ENCODE measurements around the gene RANBP17.
"Not testable (repeated sequence)": the region's sequence is repeated elsewhere in the genome, so short reads cannot be mapped to it uniquely, and the experiment has no call there.

The RANBP17 gene

GRCh38 chr5:170941788-170942187, 80.0 kb downstream of the RANBP17 start:
- no peak for DNase-seq (ENCODE audit: low spot score)

- no peak for DNase-seq (ENCODE audit: low spot score)
Observed at GRCh38 chr5:170945275-170945674, 83.5 kb downstream of the RANBP17 start.

GRCh38 chr5:170960567-170960966, 98.7 kb downstream of the RANBP17 start:
- no peak for DNase-seq (ENCODE audit: low spot score)

- DNase-seq (ENCODE audit: low spot score), result no peak
Observed at GRCh38 chr5:170963521-170963920, 101.7 kb downstream of the RANBP17 start.

GRCh38 chr5:170974461-170974860, 112.6 kb downstream of the RANBP17 start:
- DNase-seq (ENCODE audit: low spot score), result no peak

- DNase-seq (ENCODE audit: low spot score), result not testable (repeated sequence)
Observed at GRCh38 chr5:170980261-170980660, 118.4 kb downstream of the RANBP17 start.

GRCh38 chr5:170985486-170985885, 123.7 kb downstream of the RANBP17 start:
- DNase-seq (ENCODE audit: low spot score), result no peak

GRCh38 chr5:170986598-170986997, 124.8 kb downstream of the RANBP17 start:
- DNase-seq (ENCODE audit: low spot score), result peak; percentile 33

GRCh38 chr5:170993476-170993875, 131.7 kb downstream of the RANBP17 start:
- DNase-seq (ENCODE audit: low spot score), result no peak

GRCh38 chr5:171010086-171010485, 148.3 kb downstream of the RANBP17 start:
- no peak for DNase-seq (ENCODE audit: low spot score)

- DNase-seq (ENCODE audit: low spot score), result no peak
Observed at GRCh38 chr5:171010816-171011215, 149.0 kb downstream of the RANBP17 start.

- DNase-seq (ENCODE audit: low spot score), result no peak
Observed at GRCh38 chr5:171023508-171023907, 161.7 kb downstream of the RANBP17 start.

GRCh38 chr5:171024084-171024483, 162.3 kb downstream of the RANBP17 start:
- no peak for DNase-seq (ENCODE audit: low spot score)

- no peak for DNase-seq (ENCODE audit: low spot score)
Observed at GRCh38 chr5:171029401-171029800, 167.6 kb downstream of the RANBP17 start.

- DNase-seq (ENCODE audit: low spot score), result no peak
Observed at GRCh38 chr5:171031977-171032376, 170.2 kb downstream of the RANBP17 start.

GRCh38 chr5:171032435-171032973, 170.7 kb downstream of the RANBP17 start:
- DNase-seq (ENCODE audit: low spot score), result no peak

GRCh38 chr5:171041893-171042292, 180.1 kb downstream of the RANBP17 start:
- not testable (repeated sequence) for DNase-seq (ENCODE audit: low spot score)

- no peak for DNase-seq (ENCODE audit: low spot score)
Observed at GRCh38 chr5:171050916-171051315, 189.1 kb downstream of the RANBP17 start.

- no peak for DNase-seq (ENCODE audit: low spot score)
Observed at GRCh38 chr5:171055875-171056454, 194.1 kb downstream of the RANBP17 start.

GRCh38 chr5:171067540-171068130, 205.8 kb downstream of the RANBP17 start:
- DNase-seq (ENCODE audit: low spot score), result no peak

GRCh38 chr5:171074747-171075146, 212.9 kb downstream of the RANBP17 start:
- DNase-seq (ENCODE audit: low spot score), result no peak

- no peak for DNase-seq (ENCODE audit: low spot score)
Observed at GRCh38 chr5:171080186-171080938, 218.5 kb downstream of the RANBP17 start.

- no peak for DNase-seq (ENCODE audit: low spot score)
Observed at GRCh38 chr5:171081319-171081718, 219.5 kb downstream of the RANBP17 start.

All from pons (tissue), 1 donor.